Heart right ventricle (tissue), 16 donors: ENCODE data around the gene BHLHA15. TPM values are rescaled to one million over a fixed set of nuclear protein-coding genes. Genes with fewer than 3 reads are reported as not detected.
A peak's percentile ranks its signal among the peaks of the same experiment; 100 is the strongest.

Experiments
- ATAC-seq, 8 donors: fragments of 200-7000 bp; cut with Tn5 transposase; one replicate each; pipeline ENCODE4 v1.9.1; 2020; ENCODE audit warnings: mild to moderate bottlenecking in 8 of 8, moderate library complexity in 8 of 8, moderate number of reproducible peaks in 1 of 8
- DNase-seq, 2 donors: peaks; one replicate each; pipeline ENCODE4 v3.0.0-alpha.2; 2020
- H3K27ac ChIP-seq, 10 donors: fragments of 200-600 bp; sonication (generic) in 2 of 10; one replicate each; pipeline versions ENCODE4 v1.5.0 to v1.8.0; 2020 to 2022; ENCODE audit warnings: mild to moderate bottlenecking in 3 of 10
- H3K27me3 ChIP-seq, 7 donors: fragments of 200-600 bp; one replicate each; pipeline ENCODE4 v1.8.0; 2021 to 2022; ENCODE audit warnings: mild to moderate bottlenecking in 2 of 7
- H3K36me3 ChIP-seq, 9 donors: fragments of 200-600 bp; sonication (generic) in 1 of 9; one replicate each; pipeline versions ENCODE4 v1.5.0 to v1.8.0; 2020 to 2022; ENCODE audit warnings: mild to moderate bottlenecking in 2 of 9
- H3K4me1 ChIP-seq, 9 donors: fragments of 200-600 bp; sonication (generic) in 1 of 9; one replicate each; pipeline versions ENCODE4 v1.5.0 to v1.8.0; 2020 to 2022; ENCODE audit warnings: mild to moderate bottlenecking in 4 of 9
- H3K4me3 ChIP-seq, 10 donors: fragments of 200-600 bp; sonication (generic) in 2 of 10; one replicate each; pipeline versions ENCODE4 v1.5.0 to v1.8.0; 2020 to 2022; ENCODE audit warnings: mild to moderate bottlenecking in 7 of 10, moderate library complexity in 2 of 10
- H3K9me3 ChIP-seq, 11 donors: fragments of 200-600 bp in 10 of 11; sonication (generic) in 2 of 11; one replicate each; pipeline versions ENCODE4 v1.5.0 to v1.8.0; 2013 to 2022; ENCODE audit warnings: mild to moderate bottlenecking in 2 of 11, control low read depth in 1 of 11, moderate library complexity in 1 of 11
- WGBS, 2 donors: extraction: QIAGEN DNeasy Blood & Tissue Kit; methylation state at CpG; one replicate each; pipeline ENCODE4 v1.1.7; 2013; ENCODE audit warnings: inconsistent platforms in 1 of 2; 5-methylcytosine and 5-hydroxymethylcytosine counted together
- intact Hi-C, 10 donors: fragments of 100-400 bp; cut with DNase I; formaldehyde crosslinking; loops; one replicate each; pipeline versions ENCODE4 v1.11.1 to v1.14.2; 2022
- polyA plus RNA-seq, 2 donors: library from polyadenylated mRNA; stranded (reverse); fragments of 200-250 nt; gene quantifications; one replicate each; pipeline ENCODE4 v1.2.3, GENCODE V29; 2013
- total RNA-seq, 10 donors: library from RNA; stranded (reverse); fragmentation: NEBNext Ultra II Directional in 3 of 10; extraction: Animal tissue kit (Norgen Biotek cat#: 25700) in 3 of 10; gene quantifications; one replicate each; pipeline versions ENCODE4 v1.2.1 to v1.2.4, GENCODE V29; 2021 to 2023
- TF ChIP-seq, protein P1 (sequence below), 9 donors: fragments of 200-600 bp; sonication (generic) in 2 of 9; IDR thresholded peaks; one replicate each; pipeline versions ENCODE4 v1.5.0 to v1.8.0; 2021 to 2022; ENCODE audit warnings: antibody characterized with exemption in 9 of 9, mild to moderate bottlenecking in 5 of 9, moderate library complexity in 1 of 9
- donor health status: Arrhythmogenic right ventricular cardiomyopathy.
- donor health status: ischemic (EF 13 %, LVEDD 7.1; RV severe dilation, severe dysfunction).
- donor health status: healthy with polysubstance abuse.
- donor health status: DM: no; HTN: yes; CAD: no.
- donor health status: DM: no; HTN: no; CAD: no.
- donor health status: ischemic (EF 25% LVEDD 6.9; RV normal size, moderate dysfunction).
- donor health status: ischemic (EF 25% LVEDD 5.7; RV mildly dilated, moderate dysfunction).
- donor health status: healthy.
- donor health status: DM: yes; HTN: yes; CAD: no.
- donor health status: Ischemic cardiomyopathy.
- donor health status: ischemic (EF 35%, LVEDD 5.7; RV mildly dilated, moderate dysfunction).
- donor health status: nonischemic (EF 11% LVEDD 7.7; RV severe dilation, severe dysfunction).
- donor health status: DM: yes; HTN: yes; CAD: no.
- donor health status: PGD.
- donor health status: ischemic (EF 29% LVEDD 5.4; RV normal size, mild dysfunction).
- donor health status: nonischemic (EF 23%, LVEDD 6.1; RV moderate dilation, normal function).

Gene BHLHA15
- total and polyA plus RNA-seq, 12 donors = 0.06 TPM; not detected in 11

DNA sequence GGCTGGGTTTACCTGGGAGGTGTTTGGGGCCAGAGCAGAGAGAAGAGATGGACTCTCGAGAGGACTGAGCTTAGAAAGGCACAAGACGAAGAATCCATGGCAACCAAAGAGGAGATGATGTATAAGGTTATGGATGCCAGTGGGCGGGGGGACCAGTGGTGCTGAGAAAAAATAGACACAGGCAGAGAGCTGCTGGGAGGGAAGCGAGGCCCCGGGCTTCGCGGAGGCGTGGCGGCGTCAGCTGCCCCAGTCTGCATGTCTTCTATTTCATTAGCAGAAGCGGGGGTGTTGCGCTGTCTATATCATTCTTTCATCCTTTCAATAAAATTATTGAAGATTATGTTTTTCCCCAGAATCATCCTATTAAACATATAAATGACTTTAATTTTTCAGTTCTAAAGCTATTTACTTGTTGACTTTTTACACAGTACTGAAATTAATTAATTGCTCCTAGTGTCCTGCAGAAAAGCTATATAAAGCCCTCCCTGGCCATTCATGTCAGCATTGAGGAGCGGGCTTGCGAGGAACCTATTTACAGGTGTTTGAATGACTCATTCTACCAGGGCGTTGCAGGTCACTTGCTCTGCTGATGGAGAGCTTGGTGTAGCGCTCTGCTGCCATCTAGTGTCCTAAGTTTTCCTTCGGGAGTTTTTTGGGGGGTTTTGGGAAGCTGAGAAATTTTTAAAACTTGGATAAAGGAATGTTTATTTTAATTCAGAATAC is 42.9 kb upstream of the BHLHA15 start:
- no peak overlapping the region for H3K27ac ChIP-seq
- DNase-seq = peak in 1 of 2 donors; percentile 46

DNA sequence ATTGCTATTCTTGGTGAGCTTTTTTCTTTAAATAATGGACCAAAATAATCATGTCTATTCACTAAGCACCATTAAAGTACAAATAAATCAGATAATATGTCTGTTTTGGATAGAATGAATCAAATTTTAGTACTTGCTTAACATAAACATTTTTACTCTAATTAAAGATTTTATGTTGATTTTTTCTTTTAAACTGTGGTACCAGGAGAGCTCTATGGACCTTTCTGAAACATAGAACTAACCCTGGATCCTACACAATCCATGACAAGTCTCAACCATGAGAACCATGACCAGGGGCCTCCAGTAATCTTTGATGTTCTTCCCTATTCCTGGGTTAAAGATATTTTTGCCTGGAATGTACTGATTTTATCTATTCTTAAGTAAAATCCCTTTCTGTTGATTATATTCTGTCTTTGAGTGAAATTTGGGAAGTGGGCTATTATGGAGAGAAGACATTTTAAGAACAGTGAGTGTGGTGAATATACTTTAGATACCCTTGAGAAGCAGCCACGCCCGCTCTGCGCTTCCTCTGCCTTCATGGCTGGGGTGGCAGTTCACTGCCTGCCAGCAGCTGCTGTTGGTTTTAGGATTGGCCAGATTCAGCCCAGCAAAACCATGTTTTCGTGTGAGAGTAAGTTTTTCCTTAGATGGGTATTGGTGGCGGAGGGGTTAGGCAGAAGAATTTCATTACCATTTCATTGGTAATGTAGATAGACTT is 42.2 kb upstream of the BHLHA15 start:
- intact Hi-C loops = loop anchor here in 9 of 10 donors (1.0 to 5.0 kb wide), 6 partner anchors 62 to 148 kb away; partner anchors contain the start of gene LMTK2 (in 7 of the 9)
- 91 to 93% methylated on average over 5 of the region's 5 CpGs for WGBS, 2 donors
- H3K27me3 ChIP-seq = no peaks in the 10 kb centered on the region
- H3K9me3 ChIP-seq = no peaks in the 10 kb centered on the region
- H3K4me3 ChIP-seq = no peak overlapping the region
- TF ChIP-seq, protein P1, sequence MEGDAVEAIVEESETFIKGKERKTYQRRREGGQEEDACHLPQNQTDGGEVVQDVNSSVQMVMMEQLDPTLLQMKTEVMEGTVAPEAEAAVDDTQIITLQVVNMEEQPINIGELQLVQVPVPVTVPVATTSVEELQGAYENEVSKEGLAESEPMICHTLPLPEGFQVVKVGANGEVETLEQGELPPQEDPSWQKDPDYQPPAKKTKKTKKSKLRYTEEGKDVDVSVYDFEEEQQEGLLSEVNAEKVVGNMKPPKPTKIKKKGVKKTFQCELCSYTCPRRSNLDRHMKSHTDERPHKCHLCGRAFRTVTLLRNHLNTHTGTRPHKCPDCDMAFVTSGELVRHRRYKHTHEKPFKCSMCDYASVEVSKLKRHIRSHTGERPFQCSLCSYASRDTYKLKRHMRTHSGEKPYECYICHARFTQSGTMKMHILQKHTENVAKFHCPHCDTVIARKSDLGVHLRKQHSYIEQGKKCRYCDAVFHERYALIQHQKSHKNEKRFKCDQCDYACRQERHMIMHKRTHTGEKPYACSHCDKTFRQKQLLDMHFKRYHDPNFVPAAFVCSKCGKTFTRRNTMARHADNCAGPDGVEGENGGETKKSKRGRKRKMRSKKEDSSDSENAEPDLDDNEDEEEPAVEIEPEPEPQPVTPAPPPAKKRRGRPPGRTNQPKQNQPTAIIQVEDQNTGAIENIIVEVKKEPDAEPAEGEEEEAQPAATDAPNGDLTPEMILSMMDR (IDR thresholded peaks at IDR 0.05) = no peak
- DNase-seq (no peak), ATAC-seq (no peak)
- H3K27ac ChIP-seq = no peak overlapping the region
- peaks cover 0 to 26% (median 2%) of the 10 kb centered on the region in 9 donors for H3K4me1 ChIP-seq
- peaks cover 0 to 41% (median 15%) of the 10 kb centered on the region in 9 donors for H3K36me3 ChIP-seq

More for the DNA sequence above, 42.9 kb upstream of the BHLHA15 start:
- WGBS, 2 donors = 65 to 72% methylated on average over 17 of the region's 17 CpGs
- TF ChIP-seq, protein P1 (IDR thresholded peaks at IDR 0.05) = peak; percentile 65 to 94 (median 85)
- ATAC-seq = peak in 7 of 8 donors; percentile 34 to 72 (median 62)
- H3K36me3 ChIP-seq = peaks cover 0 to 37% (median 15%) of the 10 kb centered on the region in 9 donors
- H3K27me3 ChIP-seq = no peaks in the 10 kb centered on the region
- H3K9me3 ChIP-seq = no peaks in the 10 kb centered on the region
- intact Hi-C loops = loop anchor here in 9 of 10 donors (1.0 to 5.0 kb wide), 6 partner anchors 61 to 148 kb away; partner anchors contain the start of gene LMTK2 (in 6 of the 9)
- no peak overlapping the region for H3K4me3 ChIP-seq
- H3K4me1 ChIP-seq = peaks cover 0 to 33% (median 9%) of the 10 kb centered on the region in 9 donors

DNA sequence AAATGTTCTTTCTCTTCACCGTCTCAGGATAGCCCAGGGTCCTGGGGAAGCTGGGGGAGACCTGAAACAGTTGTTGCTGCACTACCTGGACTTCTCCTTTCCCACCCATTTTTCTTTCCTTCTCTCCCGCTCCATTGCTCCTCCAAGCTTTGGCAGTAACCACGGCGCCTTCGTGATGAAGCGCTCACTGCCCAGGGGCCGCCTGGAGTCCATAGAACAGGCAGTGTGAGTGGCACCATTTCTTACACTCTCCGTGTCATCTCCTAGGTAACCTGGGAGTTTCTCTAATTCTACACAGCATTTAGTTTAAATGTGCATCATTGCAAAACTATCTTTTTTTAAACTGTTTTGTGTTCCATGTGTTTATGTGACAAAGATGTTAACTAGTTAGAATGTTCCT is 40.3 kb upstream of the BHLHA15 start:
- intact Hi-C loops = no loop called here
- no peaks in the 10 kb centered on the region for H3K9me3 ChIP-seq
- no peaks in the 10 kb centered on the region for H3K27me3 ChIP-seq
- H3K36me3 ChIP-seq = peaks cover 0 to 60% (median 15%) of the 10 kb centered on the region in 9 donors
- DNase-seq = no peak
- 91 to 94% methylated on average over 8 of the region's 8 CpGs for WGBS, 2 donors
- TF ChIP-seq, protein P1 (IDR thresholded peaks at IDR 0.05) = no peak
- no peak for ATAC-seq
- H3K27ac ChIP-seq = no peak overlapping the region
- no peak overlapping the region for H3K4me3 ChIP-seq
- peaks cover 0 to 25% (median 3%) of the 10 kb centered on the region in 9 donors for H3K4me1 ChIP-seq

DNA sequence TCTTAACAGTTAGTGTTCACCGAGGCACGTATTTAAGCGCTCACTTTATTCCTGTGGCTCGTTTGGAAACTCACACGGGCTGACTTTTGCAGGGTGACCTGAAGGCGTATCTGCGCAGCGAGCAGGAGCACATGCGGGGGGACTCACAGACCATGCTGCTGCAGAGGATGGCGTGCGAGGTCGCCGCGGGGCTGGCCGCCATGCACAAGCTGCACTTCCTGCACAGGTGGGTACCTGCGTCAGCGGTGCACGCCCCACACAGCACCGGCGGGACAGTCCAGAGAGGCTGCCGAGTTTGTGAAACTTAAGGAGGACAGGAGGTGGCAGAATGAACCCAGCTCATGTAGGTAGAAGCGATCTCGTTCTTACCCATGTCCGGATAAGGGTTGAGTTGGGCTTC is 39.8 kb upstream of the BHLHA15 start:
- H3K4me1 ChIP-seq = peaks cover 0 to 25% (median 3%) of the 10 kb centered on the region in 9 donors
- no peaks in the 10 kb centered on the region for H3K9me3 ChIP-seq
- ATAC-seq (no peak), DNase-seq (no peak)
- H3K27me3 ChIP-seq = no peaks in the 10 kb centered on the region
- intact Hi-C loops = no loop called here
- no peak overlapping the region for H3K27ac ChIP-seq
- H3K4me3 ChIP-seq = no peak overlapping the region
- 96 to 97% methylated on average over 24 of the region's 24 CpGs for WGBS, 2 donors
- TF ChIP-seq, protein P1 (IDR thresholded peaks at IDR 0.05) = no peak
- peaks cover 0 to 64% (median 15%) of the 10 kb centered on the region in 9 donors for H3K36me3 ChIP-seq
